Measurements from ENCODE around the gene ARHGAP26. TPM values are rescaled to one million over a fixed set of nuclear protein-coding genes. Genes with fewer than 3 reads are reported as not detected.

Gene ARHGAP26
- total and polyA plus RNA-seq, 2 experiments from 2014 or later, result 9.5 to 16.8 TPM

GRCh38 chr5:143129910-143130612 lies 359.9 kb downstream of the ARHGAP26 start (continued):
- no peak for TF ChIP-seq REST (IDR thresholded peaks at IDR 0.05; ENCODE audit: unreplicated experiment)
- TF ChIP-seq NANOG (IDR thresholded peaks at IDR 0.05; ENCODE audit: borderline replicate concordance), result no peak

- Histone ChIP-seq H3K27ac (ENCODE audit: low read depth) (no peak overlapping the region), H3F3A (replicated peaks; ENCODE audit: low read depth) (no peaks in the 10 kb centered on the region), H2AFZ (no peak overlapping the region), H3K4me2 (no peak overlapping the region), H3K79me2 (replicated peaks; ENCODE audit: insufficient read depth) (no peaks in the 10 kb centered on the region), H3K27me3 (ENCODE audit: insufficient read depth) (no peaks in the 10 kb centered on the region), H3K4me3 (no peak overlapping the region), H3K4me1 (ENCODE audit: insufficient read depth) (no peaks in the 10 kb centered on the region), H3K36me3 (ENCODE audit: insufficient read depth) (no peaks in the 10 kb centered on the region), H4K20me1 (replicated peaks; ENCODE audit: insufficient read depth) (no peaks in the 10 kb centered on the region), H3K9me2 (ENCODE audit: insufficient read depth) (no peaks in the 10 kb centered on the region)
- Mint-ChIP-seq H3K36me3 (ENCODE audit: low read depth) (no peaks in the 10 kb centered on the region), H3K27ac (no peak overlapping the region), H3K9me3 (no peaks in the 10 kb centered on the region), H3K27me3 (ENCODE audit: insufficient read depth, low read depth, poor library complexity) (no peaks in the 10 kb centered on the region), H3K4me1 (peaks cover 10% of the 10 kb centered on the region; the same call in 2 of the 3 replicates), H3K4me3 (no peak overlapping the region)
- DNase-seq (ENCODE audit: low spot score) (no peak), ATAC-seq (no peak)
- no peak for TF ChIP-seq ZNF331 (CRISPR knock-in tag; IDR thresholded peaks at IDR 0.05; ENCODE audit: low read depth)
- TF ChIP-seq EZH2phosphoT487 (IDR thresholded peaks at IDR 0.05; ENCODE audit: unreplicated experiment), result no peak
- no peak for TF ChIP-seq NANOG (IDR thresholded peaks at IDR 0.05; ENCODE audit: borderline replicate concordance)
- no peak for TF ChIP-seq CREB1 (CRISPR knock-in tag; IDR thresholded peaks at IDR 0.05; ENCODE audit: low read depth)
- TF ChIP-seq ETS1 (IDR thresholded peaks at IDR 0.05), result no peak
- TF ChIP-seq JUNB (IDR thresholded peaks at IDR 0.05; ENCODE audit: unreplicated experiment), result no peak
- TF ChIP-seq CTCF (conservative IDR thresholded peaks at IDR 0.05; ENCODE audit: low read depth in 2 of 2), result no peak
- no peak for TF ChIP-seq ZNF462 (CRISPR knock-in tag; IDR thresholded peaks at IDR 0.05)
- TF ChIP-seq STAT1 (IDR thresholded peaks at IDR 0.05; ENCODE audit: unreplicated experiment), result no peak
- no peak for TF ChIP-seq ZNF114 (CRISPR knock-in tag; IDR thresholded peaks at IDR 0.05)
These were observed 360.6 kb downstream of the ARHGAP26 start for GRCh38 chr5:143130613-143131305.

Measured in GM23338 (cell line).